HepG2 (cell line): ENCODE results near the gene CCDC86. TPM values are rescaled to one million over a fixed set of nuclear protein-coding genes. Genes with fewer than 3 reads are reported as not detected.

Experiments used
- ATAC-seq: fragments of 200-7000 bp; cut with Tn5 transposase; 3 replicates; pipeline ENCODE4 v1.9.1; 2020; ENCODE audit warnings: mild to moderate bottlenecking, moderate library complexity
- BruUV-seq: library from RNA; stranded (reverse); fragments of 400-500 nt; replicated peaks from 2 replicates; lab custom pipeline; 2021; lab: Mats Ljungman, UMichigan
- CTCF ChIA-PET: fragments of 300-600 bp; formaldehyde crosslinking; extraction: SDS; loops from one replicate; lab custom pipeline; 2021; ENCODE audit warnings: low total read pairs, inconsistent platforms, low intra/inter-chr PET ratio; lab: Yijun Ruan, JAX
- POLR2A ChIA-PET: fragments of 350-600 bp; sonication (Branson Sonifier 250); formaldehyde crosslinking; loops from one replicate; lab custom pipeline; 2020; ENCODE audit warnings: antibody characterized with exemption, inconsistent platforms; lab: Yijun Ruan, JAX
- DNase-seq: peaks from one replicate; pipeline ENCODE4 v3.0.0-alpha.2; 2015; ENCODE audit warnings: low spot score
- FAIRE-seq: peaks from 3 replicates; lab custom pipeline; 2011; peaks lifted over from hg19 to GRCh38; lab: Jason Lieb, UNC
- H2AFZ ChIP-seq: one replicate; pipeline ENCODE4 v1.6.1; 2011; ENCODE audit warnings: low read length, inconsistent platforms
- H3K27ac ChIP-seq: fragments of 300-600 bp; 3 replicates; pipeline ENCODE4 v1.8.0; 2011; ENCODE audit warnings: mixed run types, mild to moderate bottlenecking, mixed read lengths, low read length, inconsistent platforms; ENCODE audit not compliant: insufficient read depth; ENCODE audit errors: extremely low read length
- H3K27me3 ChIP-seq, 2 experiments: fragments of 200-600 bp in 1 of 2; 2 replicates in 1 of 2; 3 replicates in 1 of 2; pipeline versions ENCODE4 v1.6.0 to v1.8.0; 2011; ENCODE audit warnings: low read length in 2 of 2, mild to moderate bottlenecking in 2 of 2, moderate library complexity in 2 of 2, inconsistent platforms in 1 of 2; ENCODE audit not compliant: insufficient read depth in 2 of 2, control insufficient read depth in 1 of 2
- H3K36me3 ChIP-seq, 2 experiments: fragments of 200-600 bp in 1 of 2; replicated peaks in 1 of 2; 2 replicates in 1 of 2; 3 replicates in 1 of 2; pipeline versions ENCODE4 v1.5.1 to v1.8.0; 2011; ENCODE audit warnings: low read length in 2 of 2, inconsistent platforms in 1 of 2; ENCODE audit not compliant: insufficient read depth in 2 of 2, control insufficient read depth in 1 of 2
- H3K4me1 ChIP-seq: 2 replicates; pipeline ENCODE4 v1.5.1; 2012; ENCODE audit warnings: low read length, inconsistent platforms; ENCODE audit not compliant: insufficient read depth
- H3K4me2 ChIP-seq: 2 replicates; pipeline ENCODE4 v1.6.0; 2011; ENCODE audit warnings: low read depth, low read length, inconsistent platforms
- H3K4me3 ChIP-seq, 3 experiments: fragments of 200-600 bp in 1 of 3; sonication (generic), shearing (Covaris generic) in 1 of 3; replicated peaks in 1 of 3; 2 replicates each; pipeline ENCODE4 v1.5.1; 2011 to 2016; ENCODE audit warnings: low read length in 3 of 3, inconsistent platforms in 2 of 3, low read depth in 2 of 3, mild to moderate bottlenecking in 2 of 3, control low read depth in 1 of 3, mixed read lengths in 1 of 3; ENCODE audit not compliant: insufficient read depth in 1 of 3
- H3K79me2 ChIP-seq: one replicate; pipeline ENCODE4 v1.6.1; 2011; ENCODE audit warnings: low read length, inconsistent platforms; ENCODE audit not compliant: insufficient read depth
- H3K9ac ChIP-seq: 2 replicates; pipeline ENCODE4 v1.6.0; 2011; ENCODE audit warnings: mild to moderate bottlenecking, low read depth, low read length, inconsistent platforms; ENCODE audit not compliant: insufficient read depth
- H3K9me3 ChIP-seq: 2 replicates; pipeline ENCODE4 v1.5.1; 2012; ENCODE audit warnings: mild to moderate bottlenecking, low read length
- H4K20me1 ChIP-seq: 2 replicates; pipeline ENCODE4 v1.6.0; 2011; ENCODE audit warnings: inconsistent platforms, mild to moderate bottlenecking, low read length, moderate library complexity; ENCODE audit not compliant: insufficient read depth
- DPF2 ChIP-seq: sonication (generic); formaldehyde crosslinking; IDR thresholded peaks from 2 replicates; pipeline ENCODE4 v1.4.0; 2020; ENCODE audit warnings: mild to moderate bottlenecking, low read depth, missing genetic modification reagents, borderline replicate concordance
- PBX3 ChIP-seq: sonication (generic); formaldehyde crosslinking; IDR thresholded peaks from 2 replicates; pipeline ENCODE4 v1.8.1; 2023; ENCODE audit warnings: missing genetic modification reagents, inconsistent platforms, borderline replicate concordance
- RBM39 ChIP-seq: fragments of 200-400 bp; formaldehyde crosslinking; IDR thresholded peaks from one replicate; pipeline ENCODE4 v1.6.1; 2018; ENCODE audit warnings: antibody characterized with exemption, mild to moderate bottlenecking, low read depth, low read length; ENCODE audit not compliant: poor library complexity, severe bottlenecking
- ZBTB40 ChIP-seq, 2 experiments: fragments of 450-650 bp in 1 of 2; sonication (generic) in 1 of 2; formaldehyde crosslinking in 1 of 2; IDR thresholded peaks; 2 replicates each; pipeline versions ENCODE4 v1.6.1 to v1.8.0; 2016 to 2022; ENCODE audit warnings: antibody characterized with exemption in 1 of 2, mild to moderate bottlenecking in 1 of 2, missing genetic modification reagents in 1 of 2
- whole genome bisulfite sequencing: methylation state at CpG from one replicate; pipeline ENCODE4 v1.1.6; 2017; ENCODE audit warnings: low lambda C conversion rate; 5-methylcytosine and 5-hydroxymethylcytosine counted together
- in situ Hi-C: cut with HindIII; loops from 2 replicates; pipeline ENCODE4 v1.10.0; 2017; ENCODE audit warnings: low pct_unique_long_range_greater_than_20kb; ENCODE audit not compliant: extremely low pct_ligation_motif_present
- intact Hi-C: fragments of 100-400 bp; cut with micrococcal nuclease; formaldehyde crosslinking; loops from one replicate; pipeline ENCODE4 v1.10.0; 2022; ENCODE audit not compliant: unreplicated experiment
- polyA plus RNA-seq, 8 experiments: library from polyadenylated mRNA; depleted of rRNA in 3 of 8; stranded (reverse) in 7 of 8; unstranded in 1 of 8; fragments of >200 nt; fragmentation: Illumina TruSeq in 4 of 8; extraction: Trizol in 4 of 8; gene quantifications; 2 replicates each; pipeline versions ENCODE4 v1.2.1 to v1.2.3, GENCODE V29; 2011 to 2016; ENCODE audit warnings: low read depth in 4 of 8, missing spikeins in 1 of 8, mixed read lengths in 1 of 8; ENCODE audit not compliant: insufficient read depth in 1 of 8
- total RNA-seq, 5 experiments: library from RNA; depleted of rRNA; stranded (reverse); fragments of >200 nt; fragmentation: Illumina TruSeq; extraction: Trizol; gene quantifications; 2 replicates each; pipeline ENCODE4 v1.2.3, GENCODE V29; 2016; ENCODE audit warnings: low read depth in 1 of 5

Gene CCDC86
- total and polyA plus RNA-seq, 2 of the 13 experiments (the other 11 are each of a cell fraction or from before 2014, with no cell fraction given): 33.8 to 37.6 TPM

DNA sequence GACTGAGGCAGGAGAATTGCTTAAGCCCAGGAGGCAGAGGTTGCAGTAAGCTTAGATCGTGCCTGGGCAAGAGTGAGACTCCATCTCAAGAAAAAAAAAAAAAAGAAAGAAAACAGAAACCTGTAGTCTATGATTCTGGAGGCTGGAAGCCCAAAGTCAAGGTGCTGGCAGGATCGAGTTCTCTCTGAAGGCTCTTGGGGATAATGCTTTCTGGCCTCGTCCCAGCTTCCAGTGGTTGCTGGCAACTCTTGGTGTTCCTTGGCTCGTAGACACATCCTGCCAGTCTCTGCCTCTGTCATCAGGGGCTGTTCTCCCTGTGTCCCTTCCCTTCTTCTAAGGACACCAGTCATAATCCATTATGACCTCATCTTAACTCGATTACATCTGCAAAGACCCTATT is 16.8 kb upstream of the CCDC86 start:
- TF ChIP-seq PBX3 (CRISPR knock-in tag): no peak
- TF ChIP-seq RBM39: no peak
- DNase-seq (no peak), ATAC-seq (no peak), FAIRE-seq (no peak)
- CTCF ChIA-PET: no interaction called here
- no TSS peak for BruUV-seq
- H3K36me3 ChIP-seq: no peaks in the 10 kb centered on the region
- no peak overlapping the region for H3K9ac ChIP-seq
- in situ Hi-C loops (no loop called here), intact Hi-C loops (no loop called here)
- H4K20me1 ChIP-seq: no peaks in the 10 kb centered on the region
- no peak overlapping the region for H3K4me3 ChIP-seq
- H3K27me3 ChIP-seq: peaks cover 1 to 26% of the 10 kb centered on the region in 2 experiments; a peak in 3 of 5 replicates
- POLR2A ChIA-PET: no interaction called here
- peaks cover 7% of the 10 kb centered on the region for H3K4me1 ChIP-seq
- H3K9me3 ChIP-seq: no peaks in the 10 kb centered on the region
- no peak overlapping the region for H2AFZ ChIP-seq
- WGBS: 31% methylated on average over 5 of the region's 5 CpGs
- no peak overlapping the region for H3K4me2 ChIP-seq
- H3K79me2 ChIP-seq: no peaks in the 10 kb centered on the region
- H3K27ac ChIP-seq: no peak overlapping the region

DNA sequence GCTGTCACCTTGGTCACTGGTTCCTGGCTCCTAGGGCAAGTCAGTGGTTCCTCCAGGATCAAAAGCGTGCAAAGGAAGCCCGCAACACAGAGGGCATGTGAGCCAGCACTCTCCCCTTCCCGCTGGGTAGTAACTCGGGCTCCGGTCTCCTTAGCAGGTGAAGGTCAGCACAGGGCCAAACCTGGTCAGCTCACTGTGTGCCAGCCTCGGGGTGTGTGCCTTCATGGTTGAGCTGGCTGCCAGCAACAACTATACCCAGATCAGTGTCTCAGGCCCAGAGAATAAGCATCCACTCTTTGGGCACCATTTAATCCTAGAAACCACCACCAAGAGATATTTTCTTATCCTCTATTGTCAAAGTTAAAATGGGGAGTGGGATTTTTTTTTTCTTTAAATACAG is 16.1 kb upstream of the CCDC86 start:
- in situ Hi-C loops: no loop called here
- WGBS: no CpG with 5 or more reads among the region's 6 CpGs
- intact Hi-C loops: no loop called here
- TF ChIP-seq DPF2 (CRISPR knock-in tag) (no peak), ZBTB40 (IDR thresholded peaks at IDR 0.05) (no peak), ZBTB40 (CRISPR knock-in tag; IDR thresholded peaks at IDR 0.05) (no peak)

More for the DNA sequence above, 16.1 kb upstream of the CCDC86 start:
- ATAC-seq: no peak; the same call in 2 of the 3 replicates
- H3K4me1 ChIP-seq: peaks cover 7% of the 10 kb centered on the region
- no peak overlapping the region for H3K27ac ChIP-seq
- H3K4me2 ChIP-seq: no peak overlapping the region
- no peak overlapping the region for H3K9ac ChIP-seq
- no TSS peak for BruUV-seq
- POLR2A ChIA-PET: no interaction called here
- DNase-seq: no peak
- FAIRE-seq: no peak
- H3K9me3 ChIP-seq: no peaks in the 10 kb centered on the region
- H3K79me2 ChIP-seq: no peaks in the 10 kb centered on the region
- H3K4me3 ChIP-seq: no peak overlapping the region
- H4K20me1 ChIP-seq: no peaks in the 10 kb centered on the region
- H3K27me3 ChIP-seq: peaks cover 0 to 26% of the 10 kb centered on the region in 2 experiments; a peak in 2 of 5 replicates
- no peak overlapping the region for H2AFZ ChIP-seq
- CTCF ChIA-PET: no interaction called here
- no peaks in the 10 kb centered on the region for H3K36me3 ChIP-seq
